GM19438 (cell line): ENCODE data around the gene MLLT3.
"Not testable (repeated sequence)": the region's sequence is repeated elsewhere in the genome, so short reads cannot be mapped to it uniquely, and the experiment has no call there.

Experiments
- ATAC-seq: cut with Tn5 transposase; IDR thresholded peaks from one replicate; pipeline ENCODE4 v1.9.1; 2021; ENCODE audit warnings: low read depth; ENCODE audit not compliant: unreplicated experiment

MLLT3 gene

GRCh38 chr9:20599195-20599594 lies 23.1 kb downstream of the MLLT3 start:
- ATAC-seq = no peak

DNA sequence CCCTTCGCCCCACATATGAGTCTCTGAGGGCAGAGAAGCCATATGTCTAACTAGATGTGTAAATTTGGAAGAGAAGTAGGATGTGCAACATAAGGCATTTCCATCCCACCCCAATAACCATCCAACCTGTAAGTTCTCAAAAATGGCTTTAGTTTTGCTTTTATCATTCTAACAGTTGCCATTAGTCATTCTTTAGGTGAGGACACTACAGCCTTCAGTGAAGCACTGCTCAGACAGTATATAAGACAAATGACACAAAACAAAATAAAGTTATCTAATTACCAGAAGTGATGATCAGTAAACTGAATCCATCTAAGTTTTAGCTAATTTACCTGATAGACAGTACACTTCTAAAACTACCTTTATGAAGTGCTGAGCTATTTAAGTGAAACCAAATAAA lies 23.9 kb downstream of the MLLT3 start:
- no peak for ATAC-seq

GRCh38 chr9:20597862-20598261 lies 24.4 kb downstream of the MLLT3 start:
- ATAC-seq = no peak

DNA sequence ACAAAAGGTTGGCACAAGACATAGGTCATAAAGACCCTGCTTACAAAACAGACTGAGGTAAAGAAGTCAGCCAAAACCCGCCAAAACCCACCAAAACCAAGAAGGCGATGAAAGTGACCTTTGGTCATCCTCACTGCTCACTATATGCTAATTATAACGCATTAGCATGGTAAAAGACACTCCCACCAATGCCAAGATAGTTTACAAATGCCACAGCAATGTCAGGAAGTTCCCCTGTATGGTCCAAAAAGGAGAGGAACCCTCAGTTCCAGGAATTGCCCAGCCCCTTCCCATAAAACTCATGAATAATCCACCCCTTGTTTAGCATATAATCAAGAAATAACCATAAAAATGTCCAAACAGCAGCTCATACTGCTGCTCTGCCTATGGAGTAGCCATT lies 27.7 kb downstream of the MLLT3 start:
- ATAC-seq = no peak

DNA sequence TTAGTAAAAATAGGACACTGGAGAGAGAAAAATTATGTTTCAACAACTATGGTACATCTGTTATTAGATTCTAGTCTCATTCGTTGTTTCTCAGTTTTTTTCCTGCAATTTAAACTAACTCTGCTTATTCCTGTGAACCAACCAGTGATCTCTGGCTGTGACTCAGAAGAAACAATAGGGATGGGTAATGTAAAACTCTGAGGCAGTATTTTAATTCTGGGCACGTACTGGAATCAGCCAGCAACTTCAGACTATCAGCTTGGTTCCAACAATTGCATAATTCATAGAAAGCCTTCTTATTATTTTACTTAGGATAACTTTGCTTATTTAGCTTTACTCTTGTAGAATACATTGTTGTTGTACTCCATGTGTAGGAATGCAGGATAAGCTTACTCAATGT lies 28.8 kb downstream of the MLLT3 start:
- no peak for ATAC-seq

- ATAC-seq = no peak
These were observed 29.2 kb downstream of the MLLT3 start for GRCh38 chr9:20593105-20593504.

GRCh38 chr9:20592673-20593072 lies 29.6 kb downstream of the MLLT3 start:
- ATAC-seq = no peak

- ATAC-seq = no peak
These were observed 31.1 kb downstream of the MLLT3 start for GRCh38 chr9:20591223-20591622.

DNA sequence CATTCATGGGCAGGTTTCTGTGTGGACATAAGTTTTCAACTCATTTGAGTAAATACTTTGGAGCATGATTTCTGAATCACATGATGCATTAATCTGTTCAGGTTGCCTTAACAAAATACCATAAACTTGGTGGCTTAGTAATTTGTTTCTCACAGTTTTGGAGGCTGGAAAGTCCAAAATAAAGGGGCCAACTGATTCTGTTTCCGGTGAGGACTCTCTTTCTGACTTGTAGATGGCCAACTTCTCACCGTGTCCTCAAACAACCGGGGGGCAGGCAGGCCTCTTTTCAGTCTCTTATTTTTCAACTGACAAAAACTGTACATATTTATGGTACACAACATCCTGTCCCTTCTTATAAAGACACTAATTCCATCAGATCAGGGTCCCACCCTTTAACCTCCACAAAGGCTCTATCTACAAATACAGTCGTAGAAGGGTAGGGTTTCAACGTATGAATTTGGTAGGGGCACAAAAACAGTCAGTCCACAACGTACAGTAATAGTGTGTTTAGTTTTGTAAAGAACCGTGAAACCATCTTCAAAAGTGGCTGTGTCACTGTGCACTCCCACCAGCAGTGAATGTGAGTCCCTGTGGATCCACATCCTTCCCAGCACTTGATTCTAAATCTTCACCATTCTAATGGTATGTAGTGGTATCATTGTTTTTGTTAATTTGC lies 37.2 kb downstream of the MLLT3 start:
- no peak for ATAC-seq

DNA sequence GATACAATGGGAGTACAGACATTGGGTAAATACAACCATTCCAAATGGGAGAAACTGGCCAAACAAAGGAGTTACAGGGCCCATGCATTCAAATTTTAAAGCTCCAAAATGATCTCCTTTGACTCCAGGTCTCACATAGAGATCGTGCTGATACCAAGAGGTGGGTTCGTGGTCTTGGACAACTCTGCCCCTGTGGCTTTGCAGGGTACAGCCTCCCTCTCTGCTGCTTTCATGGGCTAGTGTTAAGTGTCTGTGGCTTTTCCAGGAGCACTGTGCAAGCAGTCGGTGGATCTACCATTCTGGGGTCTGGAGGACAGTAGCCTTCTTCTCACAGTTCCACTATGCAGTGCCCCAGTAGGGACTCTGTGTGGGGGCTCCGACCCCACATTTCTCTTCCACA lies 39.2 kb downstream of the MLLT3 start:
- ATAC-seq = not testable (repeated sequence)

GRCh38 chr9:20582150-20582549 lies 40.1 kb downstream of the MLLT3 start:
- ATAC-seq = peak; percentile 50

GRCh38 chr9:20580673-20581072 lies 41.6 kb downstream of the MLLT3 start:
- ATAC-seq = no peak

- ATAC-seq = no peak
These were observed 42.6 kb downstream of the MLLT3 start for GRCh38 chr9:20579524-20580314.

GRCh38 chr9:20573023-20573422 lies 49.3 kb downstream of the MLLT3 start:
- ATAC-seq = no peak

DNA sequence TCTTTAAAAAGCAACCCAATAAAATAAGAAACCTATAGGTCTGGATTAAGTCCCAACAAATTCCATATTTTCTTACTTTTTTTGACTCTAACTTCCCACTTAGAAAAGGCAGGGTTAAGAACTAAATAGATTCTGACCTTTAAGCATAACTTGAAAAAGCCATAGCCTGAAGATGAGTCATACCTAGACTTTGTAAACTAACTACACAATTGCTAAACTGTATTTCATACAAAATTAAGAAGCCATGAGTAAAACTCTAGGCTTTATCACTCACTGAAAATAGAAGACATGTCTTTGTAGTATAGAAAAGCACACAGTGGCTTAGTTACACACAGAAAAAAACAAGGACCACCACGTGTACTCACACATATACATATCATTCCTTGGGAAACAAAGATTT lies 51.5 kb downstream of the MLLT3 start:
- ATAC-seq = no peak

DNA sequence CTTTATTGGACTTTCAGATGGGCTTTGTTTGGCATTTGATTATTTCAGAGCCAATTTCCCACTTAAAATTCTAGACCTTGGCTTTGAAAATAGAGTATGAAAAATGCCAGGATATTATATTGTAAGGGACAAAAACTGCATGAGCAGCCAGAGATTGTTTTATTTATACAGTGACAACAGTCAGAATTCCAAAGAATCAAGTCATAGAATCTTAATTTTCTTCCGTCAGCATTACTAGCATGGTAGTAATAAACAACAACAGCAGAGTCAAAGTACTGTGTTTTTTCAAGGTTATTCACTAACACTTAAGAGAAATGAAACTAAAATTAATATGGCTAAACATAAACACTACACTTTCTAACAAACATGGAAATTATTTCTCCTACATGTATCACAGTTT lies 52.2 kb downstream of the MLLT3 start:
- ATAC-seq = no peak

- ATAC-seq = no peak
These were observed 52.8 kb downstream of the MLLT3 start for GRCh38 chr9:20569525-20569924.

DNA sequence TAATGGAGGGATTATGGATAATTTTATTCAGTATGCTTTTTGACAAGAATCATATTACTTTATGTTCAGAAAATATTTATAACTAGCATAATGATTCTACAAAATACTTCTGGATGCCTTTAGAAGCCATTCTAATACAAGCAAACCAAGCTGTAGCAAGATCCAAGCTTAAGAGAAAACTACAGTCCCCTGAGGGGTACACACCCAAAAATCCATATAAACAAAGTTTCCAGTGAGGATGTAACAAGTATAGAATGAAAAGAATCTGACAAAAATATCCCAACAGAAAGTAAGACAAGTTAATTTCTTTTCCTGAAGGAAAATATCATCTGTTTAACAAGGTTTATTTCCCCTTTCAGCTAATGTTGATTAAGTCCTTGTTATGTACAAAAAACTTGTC lies 53.9 kb downstream of the MLLT3 start:
- no peak for ATAC-seq

- no peak for ATAC-seq
These were observed 55.9 kb downstream of the MLLT3 start for GRCh38 chr9:20566401-20566800.

GRCh38 chr9:20564650-20565049 lies 57.6 kb downstream of the MLLT3 start:
- ATAC-seq = no peak

- no peak for ATAC-seq
These were observed 58.4 kb downstream of the MLLT3 start for GRCh38 chr9:20563917-20564316.

- no peak for ATAC-seq
These were observed 60.2 kb downstream of the MLLT3 start for GRCh38 chr9:20562051-20562450.
